HepG2 (cell line): ENCODE measurements around the gene KCNMA1. TPM values are rescaled to one million over a fixed set of nuclear protein-coding genes. Genes with fewer than 3 reads are reported as not detected.

Source experiments
- ATAC-seq: fragments of 200-7000 bp; cut with Tn5 transposase; 3 replicates; pipeline ENCODE4 v1.9.1; 2020; ENCODE audit warnings: mild to moderate bottlenecking, moderate library complexity
- BruUV-seq: library from RNA; stranded (reverse); fragments of 400-500 nt; replicated peaks from 2 replicates; lab custom pipeline; 2021; lab: Mats Ljungman, UMichigan
- CTCF ChIA-PET: fragments of 300-600 bp; formaldehyde crosslinking; extraction: SDS; loops from one replicate; lab custom pipeline; 2021; ENCODE audit warnings: low total read pairs, inconsistent platforms, low intra/inter-chr PET ratio; lab: Yijun Ruan, JAX
- POLR2A ChIA-PET: fragments of 350-600 bp; sonication (Branson Sonifier 250); formaldehyde crosslinking; loops from one replicate; lab custom pipeline; 2020; ENCODE audit warnings: antibody characterized with exemption, inconsistent platforms; lab: Yijun Ruan, JAX
- DNase-seq: peaks from one replicate; pipeline ENCODE4 v3.0.0-alpha.2; 2015; ENCODE audit warnings: low spot score
- FAIRE-seq: peaks from 3 replicates; lab custom pipeline; 2011; peaks lifted over from hg19 to GRCh38; lab: Jason Lieb, UNC
- H2AFZ ChIP-seq: one replicate; pipeline ENCODE4 v1.6.1; 2011; ENCODE audit warnings: low read length, inconsistent platforms
- H3K27ac ChIP-seq: fragments of 300-600 bp; 3 replicates; pipeline ENCODE4 v1.8.0; 2011; ENCODE audit warnings: mixed run types, mild to moderate bottlenecking, mixed read lengths, low read length, inconsistent platforms; ENCODE audit not compliant: insufficient read depth; ENCODE audit errors: extremely low read length
- H3K27me3 ChIP-seq, 2 experiments: fragments of 200-600 bp in 1 of 2; 2 replicates in 1 of 2; 3 replicates in 1 of 2; pipeline versions ENCODE4 v1.6.0 to v1.8.0; 2011; ENCODE audit warnings: low read length in 2 of 2, mild to moderate bottlenecking in 2 of 2, moderate library complexity in 2 of 2, inconsistent platforms in 1 of 2; ENCODE audit not compliant: insufficient read depth in 2 of 2, control insufficient read depth in 1 of 2
- H3K36me3 ChIP-seq, 2 experiments: fragments of 200-600 bp in 1 of 2; replicated peaks in 1 of 2; 2 replicates in 1 of 2; 3 replicates in 1 of 2; pipeline versions ENCODE4 v1.5.1 to v1.8.0; 2011; ENCODE audit warnings: low read length in 2 of 2, inconsistent platforms in 1 of 2; ENCODE audit not compliant: insufficient read depth in 2 of 2, control insufficient read depth in 1 of 2
- H3K4me1 ChIP-seq: 2 replicates; pipeline ENCODE4 v1.5.1; 2012; ENCODE audit warnings: low read length, inconsistent platforms; ENCODE audit not compliant: insufficient read depth
- H3K4me2 ChIP-seq: 2 replicates; pipeline ENCODE4 v1.6.0; 2011; ENCODE audit warnings: low read depth, low read length, inconsistent platforms
- H3K4me3 ChIP-seq, 3 experiments: fragments of 200-600 bp in 1 of 3; sonication (generic), shearing (Covaris generic) in 1 of 3; replicated peaks in 1 of 3; 2 replicates each; pipeline ENCODE4 v1.5.1; 2011 to 2016; ENCODE audit warnings: low read length in 3 of 3, inconsistent platforms in 2 of 3, low read depth in 2 of 3, mild to moderate bottlenecking in 2 of 3, control low read depth in 1 of 3, mixed read lengths in 1 of 3; ENCODE audit not compliant: insufficient read depth in 1 of 3
- H3K79me2 ChIP-seq: one replicate; pipeline ENCODE4 v1.6.1; 2011; ENCODE audit warnings: low read length, inconsistent platforms; ENCODE audit not compliant: insufficient read depth
- H3K9ac ChIP-seq: 2 replicates; pipeline ENCODE4 v1.6.0; 2011; ENCODE audit warnings: mild to moderate bottlenecking, low read depth, low read length, inconsistent platforms; ENCODE audit not compliant: insufficient read depth
- H3K9me3 ChIP-seq: 2 replicates; pipeline ENCODE4 v1.5.1; 2012; ENCODE audit warnings: mild to moderate bottlenecking, low read length
- H4K20me1 ChIP-seq: 2 replicates; pipeline ENCODE4 v1.6.0; 2011; ENCODE audit warnings: inconsistent platforms, mild to moderate bottlenecking, low read length, moderate library complexity; ENCODE audit not compliant: insufficient read depth
- CEBPB ChIP-seq: IDR thresholded peaks from 2 replicates; pipeline ENCODE4 v1.6.1; 2011; ENCODE audit warnings: low read depth, low read length, improper control_type of control experiment, borderline replicate concordance
- RFX3 ChIP-seq: IDR thresholded peaks from 2 replicates; pipeline ENCODE4 v1.6.1; 2016; ENCODE audit warnings: missing biosample characterization, missing genetic modification reagents
- TCF12 ChIP-seq, 2 experiments: fragments of 450-650 bp in 1 of 2; sonication (generic) in 1 of 2; formaldehyde crosslinking in 1 of 2; IDR thresholded peaks; 2 replicates each; pipeline versions ENCODE4 v1.6.1 to v1.8.0; 2017 to 2022; ENCODE audit warnings: antibody characterized with exemption in 1 of 2, mild to moderate bottlenecking in 1 of 2, missing genetic modification reagents in 1 of 2, moderate library complexity in 1 of 2
- TP53 ChIP-seq: sonication (generic); formaldehyde crosslinking; conservative IDR thresholded peaks from 2 replicates; pipeline ENCODE4 v1.4.0; 2020; ENCODE audit warnings: missing genetic modification reagents
- XRCC5 ChIP-seq: fragments of 200-400 bp; formaldehyde crosslinking; optimal IDR thresholded peaks from 2 replicates; pipeline ENCODE3; 2017; ENCODE audit warnings: mild to moderate bottlenecking, low read length
- ZFP36L1 ChIP-seq: sonication (generic); formaldehyde crosslinking; IDR thresholded peaks from 2 replicates; pipeline ENCODE4 v1.8.0; 2022; ENCODE audit warnings: mild to moderate bottlenecking, missing genetic modification reagents, moderate library complexity
- ZFP62 ChIP-seq: sonication (generic); formaldehyde crosslinking; IDR thresholded peaks from 2 replicates; pipeline ENCODE4 v1.4.0; 2020; ENCODE audit warnings: missing genetic modification reagents
- ZKSCAN1 ChIP-seq: fragments of 150-350 bp; IDR thresholded peaks from 2 replicates; pipeline ENCODE4 v1.6.1; 2014; ENCODE audit warnings: low read length
- ZNF251 ChIP-seq: sonication (generic); formaldehyde crosslinking; IDR thresholded peaks from 2 replicates; pipeline ENCODE4 v1.9.0; 2021; ENCODE audit warnings: mild to moderate bottlenecking, missing genetic modification reagents
- ZNF839 ChIP-seq: sonication (generic); formaldehyde crosslinking; IDR thresholded peaks from 2 replicates; pipeline ENCODE4 v1.4.0; 2020; ENCODE audit warnings: missing genetic modification reagents, mild to moderate bottlenecking, borderline replicate concordance
- WGBS: methylation state at CpG from one replicate; pipeline ENCODE4 v1.1.6; 2017; ENCODE audit warnings: low lambda C conversion rate; 5-methylcytosine and 5-hydroxymethylcytosine counted together
- in situ Hi-C: cut with HindIII; loops from 2 replicates; pipeline ENCODE4 v1.10.0; 2017; ENCODE audit warnings: low pct_unique_long_range_greater_than_20kb; ENCODE audit not compliant: extremely low pct_ligation_motif_present
- intact Hi-C: fragments of 100-400 bp; cut with micrococcal nuclease; formaldehyde crosslinking; loops from one replicate; pipeline ENCODE4 v1.10.0; 2022; ENCODE audit not compliant: unreplicated experiment
- polyA plus RNA-seq, 8 experiments: library from polyadenylated mRNA; depleted of rRNA in 3 of 8; stranded (reverse) in 7 of 8; unstranded in 1 of 8; fragments of >200 nt; fragmentation: Illumina TruSeq in 4 of 8; extraction: Trizol in 4 of 8; gene quantifications; 2 replicates each; pipeline versions ENCODE4 v1.2.1 to v1.2.3, GENCODE V29; 2011 to 2016; ENCODE audit warnings: low read depth in 4 of 8, missing spikeins in 1 of 8, mixed read lengths in 1 of 8; ENCODE audit not compliant: insufficient read depth in 1 of 8
- total RNA-seq, 5 experiments: library from RNA; depleted of rRNA; stranded (reverse); fragments of >200 nt; fragmentation: Illumina TruSeq; extraction: Trizol; gene quantifications; 2 replicates each; pipeline ENCODE4 v1.2.3, GENCODE V29; 2016; ENCODE audit warnings: low read depth in 1 of 5
- TF ChIP-seq, protein P1 (sequence below): sonication (generic); formaldehyde crosslinking; IDR thresholded peaks from 2 replicates; pipeline ENCODE4 v1.8.0; 2022; ENCODE audit warnings: missing genetic modification reagents, mild to moderate bottlenecking, inconsistent platforms, borderline replicate concordance
- TF ChIP-seq, protein P2 (sequence below): IDR thresholded peaks from 2 replicates; pipeline ENCODE4 v1.6.1; 2018; ENCODE audit warnings: missing genetic modification reagents
- TF ChIP-seq, protein P3 (sequence below): sonication (generic); formaldehyde crosslinking; IDR thresholded peaks from 2 replicates; pipeline ENCODE4 v1.5.1; 2020; ENCODE audit warnings: missing genetic modification reagents, mild to moderate bottlenecking, borderline replicate concordance

Gene KCNMA1
- total and polyA plus RNA-seq, 2 of the 13 experiments (the other 11 are each of a cell fraction or from before 2014, with no cell fraction given) = 0.02 TPM; not detected in 1

DNA sequence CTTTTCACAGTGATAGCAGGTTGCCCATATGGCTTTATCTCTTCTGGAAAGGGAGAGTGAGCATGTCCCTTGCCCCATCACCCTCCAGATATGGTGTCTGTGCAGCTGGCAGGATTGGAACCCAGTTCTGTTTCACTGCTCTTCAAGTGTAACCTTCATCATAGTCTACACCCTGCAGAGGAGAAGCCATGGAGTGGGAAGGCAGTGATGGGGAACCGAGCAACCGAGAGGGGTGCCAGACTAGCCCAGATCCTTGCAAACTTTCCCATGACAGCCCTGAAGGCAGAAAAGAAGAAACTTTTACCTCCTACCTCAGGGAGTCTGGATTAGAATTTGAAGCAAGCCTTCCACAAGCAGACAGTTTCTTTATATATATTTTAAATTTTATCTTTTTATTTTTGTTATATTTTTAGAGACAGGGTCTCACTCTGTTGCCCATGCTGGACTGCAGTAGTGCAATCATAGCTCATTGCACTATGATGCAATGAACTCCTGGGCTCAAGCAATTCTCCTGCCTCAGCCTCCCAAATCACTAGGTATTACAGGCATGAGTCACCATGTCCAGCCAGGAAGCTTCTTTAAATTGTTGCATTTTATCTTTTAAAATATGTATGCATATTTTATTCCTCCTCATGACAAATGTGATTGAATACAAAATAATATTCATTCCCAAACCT is 133.3 kb downstream of the KCNMA1 start:
- BruUV-seq = no TSS peak
- Histone ChIP-seq H3K9me3 (no peaks in the 10 kb centered on the region), H4K20me1 (no peaks in the 10 kb centered on the region), H3K9ac (no peak overlapping the region), H3K4me2 (no peak overlapping the region), H3K4me3 (no peak overlapping the region), H3K4me1 (no peaks in the 10 kb centered on the region), H3K36me3 (no peaks in the 10 kb centered on the region), H3K27ac (no peak overlapping the region), H2AFZ (no peak overlapping the region), H3K27me3 (0 out of 5 replicates have a peak, but pooled peaks cover 0 to 3% of the 10 kb centered on the region in 2 experiments), H3K79me2 (no peaks in the 10 kb centered on the region)
- WGBS = 8% methylated on average over 2 of the region's 2 CpGs
- ATAC-seq (no peak), DNase-seq (no peak), FAIRE-seq (no peak)
- ChIA-PET POLR2A (no interaction called here), CTCF (no interaction called here)
- in situ Hi-C loops (no loop called here), intact Hi-C loops (loop anchor here (10.0 kb wide), 1 partner anchor 340 kb away; no protein-coding TSS in a partner anchor)
- TF ChIP-seq CEBPB (peak; percentile 37; the same call in 1 of the 2 replicates), RFX3 (no peak), ZNF251 (CRISPR knock-in tag) (no peak), TCF12 (IDR thresholded peaks at IDR 0.05) (no peak), TCF12 (CRISPR knock-in tag; IDR thresholded peaks at IDR 0.05) (no peak), XRCC5 (no peak), ZFP36L1 (CRISPR knock-in tag) (no peak)

DNA sequence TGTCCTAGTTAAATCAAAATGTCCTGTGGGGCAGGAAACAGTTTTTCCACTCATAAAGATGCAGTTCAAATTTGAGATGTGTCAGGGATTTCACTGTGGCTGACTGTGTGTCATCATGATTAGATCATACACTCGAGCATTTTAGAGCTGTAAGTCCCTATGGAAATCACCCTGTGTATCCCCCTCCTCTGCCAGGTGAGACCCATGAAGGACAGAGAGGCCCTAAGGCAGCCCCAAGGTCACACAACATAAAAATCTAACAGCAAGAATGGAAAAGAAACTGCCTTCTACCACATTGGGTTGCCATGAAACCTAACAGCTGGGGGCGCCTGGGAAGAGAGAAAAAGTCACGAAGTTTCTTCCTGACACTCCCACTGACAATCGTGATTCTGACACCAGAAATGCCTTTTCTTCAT is 135.8 kb downstream of the KCNMA1 start:
- no peak overlapping the region for H3K27ac ChIP-seq
- no peaks in the 10 kb centered on the region; a peak in 1 of 5 replicates for H3K36me3 ChIP-seq
- H4K20me1 ChIP-seq = no peaks in the 10 kb centered on the region
- POLR2A ChIA-PET = no interaction called here
- in situ Hi-C loops = no loop called here
- H3K4me2 ChIP-seq = no peak overlapping the region
- CTCF ChIA-PET = no interaction called here
- no peak overlapping the region for H3K9ac ChIP-seq
- intact Hi-C loops = loop anchor here (10.0 kb wide), 1 partner anchor 337 kb away; no protein-coding TSS in a partner anchor
- H3K27me3 ChIP-seq = 0 out of 5 replicates have a peak, but pooled peaks cover 0 to 3% of the 10 kb centered on the region in 2 experiments
- 9% methylated on average over 4 of the region's 4 CpGs for WGBS
- no peak overlapping the region for H3K4me3 ChIP-seq
- ATAC-seq (no peak), FAIRE-seq (no peak), DNase-seq (no peak)
- no peaks in the 10 kb centered on the region for H3K79me2 ChIP-seq
- no peaks in the 10 kb centered on the region for H3K9me3 ChIP-seq
- H2AFZ ChIP-seq = no peak overlapping the region
- H3K4me1 ChIP-seq = no peaks in the 10 kb centered on the region
- BruUV-seq = no TSS peak
- TF ChIP-seq TP53 (no peak), ZNF839 (CRISPR knock-in tag) (no peak), ZKSCAN1 (no peak), ZFP62 (no peak)
- TF ChIP-seq, protein P1, sequence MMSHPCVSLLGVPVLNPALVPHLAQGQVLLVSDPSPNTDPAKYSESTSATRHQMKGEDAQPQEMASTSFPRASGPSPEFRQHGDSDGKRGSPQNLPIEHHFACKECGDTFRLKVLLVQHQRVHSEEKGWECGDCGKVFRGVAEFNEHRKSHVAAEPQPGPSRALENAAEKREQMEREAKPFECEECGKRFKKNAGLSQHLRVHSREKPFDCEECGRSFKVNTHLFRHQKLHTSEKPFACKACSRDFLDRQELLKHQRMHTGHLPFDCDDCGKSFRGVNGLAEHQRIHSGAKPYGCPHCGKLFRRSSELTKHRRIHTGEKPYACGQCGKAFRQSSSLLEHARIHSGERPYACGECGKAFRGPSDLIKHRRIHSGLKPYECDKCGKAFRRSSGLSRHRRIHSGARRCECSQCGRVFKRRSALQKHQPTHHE (CRISPR knock-in tag) = no peak
- TF ChIP-seq, protein P2, sequence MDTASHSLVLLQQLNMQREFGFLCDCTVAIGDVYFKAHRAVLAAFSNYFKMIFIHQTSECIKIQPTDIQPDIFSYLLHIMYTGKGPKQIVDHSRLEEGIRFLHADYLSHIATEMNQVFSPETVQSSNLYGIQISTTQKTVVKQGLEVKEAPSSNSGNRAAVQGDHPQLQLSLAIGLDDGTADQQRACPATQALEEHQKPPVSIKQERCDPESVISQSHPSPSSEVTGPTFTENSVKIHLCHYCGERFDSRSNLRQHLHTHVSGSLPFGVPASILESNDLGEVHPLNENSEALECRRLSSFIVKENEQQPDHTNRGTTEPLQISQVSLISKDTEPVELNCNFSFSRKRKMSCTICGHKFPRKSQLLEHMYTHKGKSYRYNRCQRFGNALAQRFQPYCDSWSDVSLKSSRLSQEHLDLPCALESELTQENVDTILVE (CRISPR knock-in tag) = no peak
- TF ChIP-seq, protein P3, sequence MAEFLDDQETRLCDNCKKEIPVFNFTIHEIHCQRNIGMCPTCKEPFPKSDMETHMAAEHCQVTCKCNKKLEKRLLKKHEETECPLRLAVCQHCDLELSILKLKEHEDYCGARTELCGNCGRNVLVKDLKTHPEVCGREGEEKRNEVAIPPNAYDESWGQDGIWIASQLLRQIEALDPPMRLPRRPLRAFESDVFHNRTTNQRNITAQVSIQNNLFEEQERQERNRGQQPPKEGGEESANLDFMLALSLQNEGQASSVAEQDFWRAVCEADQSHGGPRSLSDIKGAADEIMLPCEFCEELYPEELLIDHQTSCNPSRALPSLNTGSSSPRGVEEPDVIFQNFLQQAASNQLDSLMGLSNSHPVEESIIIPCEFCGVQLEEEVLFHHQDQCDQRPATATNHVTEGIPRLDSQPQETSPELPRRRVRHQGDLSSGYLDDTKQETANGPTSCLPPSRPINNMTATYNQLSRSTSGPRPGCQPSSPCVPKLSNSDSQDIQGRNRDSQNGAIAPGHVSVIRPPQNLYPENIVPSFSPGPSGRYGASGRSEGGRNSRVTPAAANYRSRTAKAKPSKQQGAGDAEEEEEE (CRISPR knock-in tag) = no peak
